SU-DHL-6 (cell line): ENCODE data around the gene CPSF4L.

ENCODE experiments used
- CTCF ChIP-seq: fragments of 200-600 bp; sonication (generic); IDR thresholded peaks from one replicate; pipeline ENCODE4 v1.5.1; 2017; ENCODE audit warnings: antibody characterized with exemption, mild to moderate bottlenecking, low read length, moderate library complexity; ENCODE audit not compliant: insufficient read depth, poor library complexity, severe bottlenecking
- EZH2phosphoT487 ChIP-seq: fragments of 200-600 bp; sonication (generic), shearing (Covaris generic); conservative IDR thresholded peaks from 2 replicates; pipeline ENCODE4 v1.6.1; 2018; ENCODE audit warnings: mild to moderate bottlenecking, antibody characterized with exemption, low read length, moderate library complexity, mixed read lengths

GRCh38 chr17:73257516-73257915 lies 4.2 kb downstream of the CPSF4L start:
- TF ChIP-seq CTCF (no peak), EZH2phosphoT487 (no peak)
